Skeletal muscle satellite cell (primary cell): ENCODE measurements around the gene C22orf42. TPM values are rescaled to one million over a fixed set of nuclear protein-coding genes. Genes with fewer than 3 reads are reported as not detected.
A peak's percentile ranks its signal among the peaks of the same experiment; 100 is the strongest.

Experiments used
- H3K27me3 ChIP-seq: 2 replicates; pipeline ENCODE4 v1.7.0; 2013; ENCODE audit warnings: low read length; ENCODE audit not compliant: control insufficient read depth, insufficient read depth
- H3K36me3 ChIP-seq: 2 replicates; pipeline ENCODE4 v1.7.0; 2013; ENCODE audit warnings: mild to moderate bottlenecking, control low read depth, low read length; ENCODE audit not compliant: insufficient read depth
- H3K4me1 ChIP-seq: 2 replicates; pipeline ENCODE4 v1.7.0; 2013; ENCODE audit warnings: low read length; ENCODE audit not compliant: control insufficient read depth, insufficient read depth
- H3K4me2 ChIP-seq: 2 replicates; pipeline ENCODE4 v1.7.0; 2013; ENCODE audit warnings: mild to moderate bottlenecking, low read length
- H3K4me3 ChIP-seq: 2 replicates; pipeline ENCODE4 v1.7.0; 2013; ENCODE audit warnings: low read length
- H3K9ac ChIP-seq: 2 replicates; pipeline ENCODE4 v1.7.0; 2013; ENCODE audit warnings: mild to moderate bottlenecking, low read depth, low read length, moderate library complexity
- H3K9me3 ChIP-seq: replicated peaks from 2 replicates; pipeline ENCODE4 v1.7.0; 2013; ENCODE audit warnings: mild to moderate bottlenecking, control low read depth, low read length
- total RNA-seq: library from RNA; depleted of rRNA; stranded (reverse); fragments of >200 nt; gene quantifications from 2 replicates; pipeline ENCODE4 v1.2.3, GENCODE V29; 2012; rRNA removed

C22orf42 gene
- total RNA-seq = not detected in 2 replicates

DNA sequence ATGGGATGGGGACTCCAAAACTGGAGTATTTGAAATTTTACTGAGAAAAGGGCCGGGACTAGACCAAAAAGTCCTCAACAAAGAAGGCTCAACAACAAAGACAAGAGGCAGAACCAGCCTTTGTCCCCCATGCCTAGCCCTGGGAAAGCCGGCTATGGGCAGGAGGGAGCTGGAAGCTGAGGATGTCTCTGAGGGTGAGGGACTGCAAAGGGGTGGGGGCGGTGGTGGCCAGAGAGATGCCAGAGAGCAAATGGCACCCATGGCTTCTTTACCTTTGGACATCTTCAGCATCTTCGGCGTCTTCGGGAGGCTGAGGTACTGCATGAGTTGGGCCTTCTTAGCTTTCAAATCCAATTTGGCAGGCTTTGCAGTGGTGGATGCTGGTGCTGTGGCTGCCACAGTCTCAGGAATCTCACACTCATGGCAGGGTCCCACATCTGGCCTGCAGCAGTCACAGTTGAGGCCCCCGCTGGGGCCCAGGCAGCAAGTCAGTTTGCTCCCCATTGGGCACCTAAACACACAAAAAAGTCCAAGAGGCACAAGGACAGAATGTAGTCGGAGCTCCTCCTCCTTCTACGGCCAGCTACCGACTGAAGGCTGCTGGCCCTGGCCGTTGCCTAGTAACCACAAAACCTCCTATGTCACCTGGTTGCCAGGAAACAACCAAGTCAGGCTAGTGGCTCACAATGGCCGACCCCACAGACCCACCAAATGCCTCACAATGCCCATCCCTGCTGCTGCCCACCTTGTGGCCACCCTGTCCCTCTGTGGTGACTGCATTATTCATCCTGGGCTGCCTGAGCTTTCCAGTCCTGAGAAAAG, at the start of gene C22orf42:
Gene C22orf42 (minus strand): TSS at position 592 of the 822 bp plus-strand sequence. CDS start 88 bp downstream, at position 504.
- Histone ChIP-seq H3K36me3 (no peaks in the 10 kb centered on the region), H3K4me3 (no peak within 1 kb of the TSS), H3K27me3 (peaks cover 7% of the 10 kb centered on the region), H3K9ac (no peak within 1 kb of the TSS), H3K4me2 (no peak within 1 kb of the TSS), H3K9me3 (no peaks in the 10 kb centered on the region), H3K4me1 (no peaks in the 10 kb centered on the region)

DNA sequence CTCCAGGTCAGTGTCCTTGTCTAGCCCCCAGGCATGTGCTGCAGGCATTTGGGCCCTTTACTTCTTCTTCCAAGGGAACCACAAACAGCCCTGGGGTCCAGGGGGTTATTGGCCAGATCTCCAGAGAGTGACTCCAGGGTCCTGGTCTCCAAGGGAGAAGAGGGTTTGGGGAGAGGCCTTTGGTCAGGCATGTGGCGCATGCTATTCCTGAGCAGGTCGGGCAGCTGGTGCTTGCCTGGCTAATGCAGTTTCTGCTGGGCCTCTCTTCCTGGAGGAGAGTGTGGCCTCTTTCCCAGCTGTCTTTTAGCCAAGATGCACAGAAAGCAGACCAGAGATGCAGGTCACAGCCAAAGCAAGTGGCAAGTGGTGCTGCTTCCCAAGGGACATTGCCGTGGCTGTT, 49.6 kb upstream of the C22orf42 start:
- H3K4me3 ChIP-seq = no peak overlapping the region
- peaks cover 18% of the 10 kb centered on the region for H3K27me3 ChIP-seq
- no peak overlapping the region for H3K4me2 ChIP-seq
- H3K36me3 ChIP-seq = no peaks in the 10 kb centered on the region
- H3K9me3 ChIP-seq = no peaks in the 10 kb centered on the region
- no peak overlapping the region for H3K9ac ChIP-seq
- H3K4me1 ChIP-seq = no peaks in the 10 kb centered on the region

- Histone ChIP-seq H3K4me3 (no peak overlapping the region), H3K9ac (no peak overlapping the region)
These were observed 48.9 kb upstream of the C22orf42 start for GRCh38 chr22:32207971-32208480.

GRCh38 chr22:32206774-32207758, 48.0 kb upstream of the C22orf42 start:
- peaks cover 24% of the 10 kb centered on the region for H3K27me3 ChIP-seq
- H3K4me3 ChIP-seq = no peak overlapping the region
- H3K9ac ChIP-seq = no peak overlapping the region
- no peaks in the 10 kb centered on the region for H3K4me1 ChIP-seq
- no peaks in the 10 kb centered on the region for H3K9me3 ChIP-seq
- no peak overlapping the region for H3K4me2 ChIP-seq
- no peaks in the 10 kb centered on the region for H3K36me3 ChIP-seq

More at GRCh38 chr22:32207971-32208480, 48.9 kb upstream of the C22orf42 start:
- Histone ChIP-seq H3K4me1 (no peaks in the 10 kb centered on the region), H3K4me2 (no peak overlapping the region), H3K9me3 (no peaks in the 10 kb centered on the region), H3K36me3 (no peaks in the 10 kb centered on the region), H3K27me3 (peaks cover 25% of the 10 kb centered on the region)

DNA sequence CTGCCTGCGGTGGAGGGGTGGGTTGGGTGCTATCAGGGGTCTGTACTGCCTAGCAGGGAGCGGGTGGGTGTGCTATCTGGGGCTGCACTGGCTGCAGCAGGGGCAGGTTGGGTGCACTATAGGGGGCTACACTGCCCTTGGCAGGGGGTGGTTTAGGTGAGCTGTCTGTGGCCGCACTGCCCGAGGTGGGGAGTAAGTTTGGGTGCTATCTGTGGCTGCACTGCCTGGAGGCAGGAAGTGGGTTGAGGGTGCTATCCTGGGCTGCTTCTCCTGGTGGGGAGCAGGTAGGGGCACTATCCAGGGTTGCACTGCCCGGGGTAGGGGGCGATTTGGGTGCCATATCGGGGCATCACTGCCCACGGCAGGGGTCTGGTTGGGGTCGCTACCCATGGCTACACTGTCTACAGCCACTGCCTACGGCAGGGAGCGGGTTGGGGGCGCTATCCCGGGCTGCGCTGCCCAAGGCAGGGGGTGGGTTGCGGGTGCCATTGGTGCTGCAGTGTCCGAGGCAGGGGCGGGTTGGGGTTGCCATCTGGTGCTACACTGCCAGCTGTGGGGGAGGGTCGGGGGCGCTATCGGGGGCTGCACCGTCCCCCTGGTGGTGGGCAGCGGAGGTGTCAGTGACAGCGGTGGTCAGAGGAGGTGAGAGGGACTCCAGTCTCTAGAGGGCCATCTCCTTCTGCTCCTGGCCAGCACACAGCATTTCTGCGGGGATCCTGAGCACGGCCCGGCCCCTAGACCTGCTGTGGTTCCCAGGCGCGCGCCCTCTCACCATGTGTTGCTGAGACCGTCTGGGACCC, 47.1 kb upstream of the C22orf42 start:
- H3K27me3 ChIP-seq = peaks cover 24% of the 10 kb centered on the region
- no peak overlapping the region for H3K4me3 ChIP-seq
- no peaks in the 10 kb centered on the region for H3K9me3 ChIP-seq
- H3K4me1 ChIP-seq = no peaks in the 10 kb centered on the region
- no peak overlapping the region for H3K4me2 ChIP-seq
- H3K36me3 ChIP-seq = no peaks in the 10 kb centered on the region
- no peak overlapping the region for H3K9ac ChIP-seq

DNA sequence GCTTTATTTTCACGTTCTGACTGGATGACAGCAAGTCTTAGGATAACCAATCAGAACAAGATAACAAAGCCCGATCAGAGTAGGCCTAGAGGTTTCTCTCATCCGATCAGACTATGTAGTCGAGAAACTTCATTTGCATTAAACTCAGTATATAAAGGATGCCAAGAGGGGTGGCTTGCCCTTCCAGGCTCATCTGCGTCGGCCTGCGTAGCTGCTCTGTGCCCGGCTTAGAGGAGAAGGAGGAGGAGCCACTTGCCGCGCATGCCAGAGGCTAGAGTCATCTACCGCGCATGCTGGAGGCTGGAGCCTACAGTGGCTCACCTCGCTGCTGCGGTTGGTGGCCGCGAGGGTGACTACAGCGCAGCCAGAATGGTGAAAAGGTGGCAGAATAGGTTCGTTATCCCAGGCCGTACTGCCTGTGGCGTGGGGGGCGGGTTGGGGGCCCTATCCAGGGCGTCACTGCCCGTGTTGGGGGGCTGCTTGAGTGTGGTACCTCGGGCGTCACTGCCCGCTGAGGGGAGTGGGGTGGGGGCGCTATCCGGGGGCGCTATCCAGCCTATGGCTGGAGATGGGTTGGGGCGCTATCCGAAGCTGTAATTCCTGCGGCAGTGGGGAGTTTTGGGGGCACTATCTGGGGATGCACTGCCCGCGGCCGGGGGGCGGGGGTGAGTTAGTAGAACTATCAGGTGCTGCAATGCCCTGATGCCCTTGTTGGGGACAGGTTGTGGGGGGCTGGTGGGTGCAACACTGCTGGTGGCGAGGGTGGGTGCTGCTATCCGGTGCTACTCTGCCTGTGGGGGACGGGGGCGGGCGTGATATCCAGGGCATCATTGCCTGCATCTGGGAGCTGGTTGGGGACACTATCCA, 46.0 kb upstream of the C22orf42 start, which contains the start of gene RFPL2:
Gene RFPL2 (minus strand): TSS at position 218 of the 867 bp plus-strand sequence. CDS start 2,622 bp downstream, outside the sequence.
- H3K4me1 ChIP-seq = no peaks in the 10 kb centered on the region

DNA sequence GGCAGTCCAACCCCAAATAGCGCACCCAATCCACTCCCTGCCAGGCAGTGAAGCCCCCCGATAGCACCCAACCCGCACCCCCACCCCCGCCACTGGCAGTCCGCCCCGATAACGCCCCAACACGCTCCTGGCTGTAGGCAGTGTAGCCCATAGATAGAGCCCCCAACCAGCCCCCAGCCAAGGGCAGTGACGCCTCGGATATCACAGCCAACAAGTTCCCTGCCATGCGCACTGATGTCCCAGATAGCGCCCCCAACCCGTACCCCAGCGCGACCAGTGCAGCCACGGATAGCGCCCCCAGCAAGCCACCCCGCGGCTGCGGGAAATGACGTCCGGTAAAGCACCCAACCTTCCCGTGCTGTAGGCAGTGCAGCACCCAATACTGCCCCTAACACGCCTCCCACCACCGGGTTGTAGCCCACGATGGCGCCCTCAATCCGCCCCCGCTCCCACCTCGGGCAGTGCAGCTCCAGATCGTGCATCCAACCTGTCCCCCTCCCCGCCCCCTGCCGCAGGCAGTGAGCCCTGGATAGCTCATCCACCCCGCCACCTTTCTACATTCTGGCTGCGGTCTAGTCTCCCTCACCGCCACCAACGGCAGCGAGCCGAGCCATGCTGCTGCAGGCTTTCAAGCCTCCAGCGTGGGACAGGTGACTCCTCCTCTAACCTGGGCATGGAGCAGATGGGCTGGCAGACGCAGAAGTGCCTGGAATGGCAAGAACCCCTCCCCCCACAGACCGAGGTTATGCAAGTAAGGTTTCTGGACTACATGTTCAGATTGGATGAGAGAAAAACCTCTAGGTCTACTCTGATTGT, 45.1 kb upstream of the C22orf42 start:
- Histone ChIP-seq H3K9ac (no peak overlapping the region), H3K4me1 (no peaks in the 10 kb centered on the region)

More for the DNA sequence above, 46.0 kb upstream of the C22orf42 start, which contains the start of gene RFPL2:
- Histone ChIP-seq H3K9me3 (no peaks in the 10 kb centered on the region), H3K9ac (no peak within 1 kb of the TSS), H3K4me2 (peak within 1 kb of the TSS; percentile 35), H3K27me3 (peaks cover 24% of the 10 kb centered on the region), H3K36me3 (no peaks in the 10 kb centered on the region), H3K4me3 (no peak within 1 kb of the TSS)

GRCh38 chr22:32203181-32204039, 44.3 kb upstream of the C22orf42 start:
- no peaks in the 10 kb centered on the region for H3K36me3 ChIP-seq
- peaks cover 24% of the 10 kb centered on the region for H3K27me3 ChIP-seq
- no peak overlapping the region for H3K4me2 ChIP-seq
- no peak overlapping the region for H3K9ac ChIP-seq
- H3K4me3 ChIP-seq = no peak overlapping the region
- H3K4me1 ChIP-seq = no peaks in the 10 kb centered on the region
- H3K9me3 ChIP-seq = no peaks in the 10 kb centered on the region

More for the DNA sequence above, 45.1 kb upstream of the C22orf42 start:
- Histone ChIP-seq H3K4me2 (peak overlapping the region; percentile 35), H3K9me3 (no peaks in the 10 kb centered on the region), H3K36me3 (no peaks in the 10 kb centered on the region), H3K27me3 (peaks cover 24% of the 10 kb centered on the region), H3K4me3 (no peak overlapping the region)
